Lung (tissue), 12 donors: ENCODE results near the gene TAAR9. TPM values are rescaled to one million over a fixed set of nuclear protein-coding genes. Genes with fewer than 3 reads are reported as not detected.

ENCODE experiments used
- ATAC-seq: fragments of 200-7000 bp; cut with Tn5 transposase; one replicate; pipeline ENCODE4 v1.9.1; 2020; ENCODE audit warnings: moderate number of reproducible peaks; ENCODE audit not compliant: insufficient read depth, low FRiP score
- DNase-seq, 3 donors: peaks; one replicate each; pipeline ENCODE4 v3.0.0-alpha.2; 2013 to 2017
- H3K27ac ChIP-seq, 2 donors: one replicate each; pipeline ENCODE4 v1.5.1; 2013; ENCODE audit warnings: mild to moderate bottlenecking in 2 of 2, moderate library complexity in 2 of 2, control low read depth in 1 of 2, inconsistent platforms in 1 of 2, low read depth in 1 of 2, low read length in 1 of 2
- H3K27me3 ChIP-seq, 3 donors: one replicate each; pipeline ENCODE4 v1.5.1; 2013; ENCODE audit warnings: low read length in 2 of 3; ENCODE audit not compliant: control insufficient read depth in 3 of 3, insufficient read depth in 3 of 3
- H3K36me3 ChIP-seq, 4 donors: one replicate each; pipeline ENCODE4 v1.5.1; 2013; ENCODE audit warnings: low read length in 4 of 4, mild to moderate bottlenecking in 1 of 4, moderate library complexity in 1 of 4; ENCODE audit not compliant: control insufficient read depth in 4 of 4, insufficient read depth in 4 of 4
- H3K4me1 ChIP-seq, 5 donors: one replicate each; pipeline ENCODE4 v1.5.1; 2013; ENCODE audit warnings: low read length in 5 of 5, mild to moderate bottlenecking in 2 of 5, moderate library complexity in 1 of 5; ENCODE audit not compliant: control insufficient read depth in 5 of 5, insufficient read depth in 5 of 5
- H3K4me3 ChIP-seq: one replicate; pipeline ENCODE4 v1.5.1; 2013; ENCODE audit warnings: mild to moderate bottlenecking, control low read depth, moderate library complexity
- H3K9ac ChIP-seq, 2 donors: one replicate each; pipeline ENCODE4 v1.5.1; 2013; ENCODE audit warnings: low read length in 2 of 2, control low read depth in 1 of 2; ENCODE audit not compliant: insufficient read depth in 1 of 2
- H3K9me3 ChIP-seq, 4 donors: one replicate each; pipeline ENCODE4 v1.5.1; 2013; ENCODE audit warnings: low read length in 3 of 4, mild to moderate bottlenecking in 1 of 4, moderate library complexity in 1 of 4; ENCODE audit not compliant: control insufficient read depth in 4 of 4, insufficient read depth in 3 of 4
- CTCF ChIP-seq: IDR thresholded peaks from 2 replicates; pipeline ENCODE4 v1.5.1; 2012; ENCODE audit warnings: mild to moderate bottlenecking; ENCODE audit errors: control extremely low read depth, extremely low read depth
- WGBS, 2 donors: extraction: QIAGEN DNeasy Blood & Tissue Kit; methylation state at CpG; one replicate each; pipeline ENCODE4 v1.1.7; 2013; 5-methylcytosine and 5-hydroxymethylcytosine counted together
- polyA plus RNA-seq, 2 donors: library from polyadenylated mRNA; stranded (reverse); fragments of 200-250 nt; gene quantifications; one replicate each; pipeline ENCODE4 v1.2.1, GENCODE V29; 2013
- total RNA-seq, 2 donors: library from RNA; depleted of rRNA in 1 of 2; stranded (reverse); fragments of >200 nt in 1 of 2; gene quantifications; one replicate each; pipeline ENCODE4 v1.2.1, GENCODE V29; 2014 to 2021
- donor health status: control.
- donor health status: control.
- donor health status: Bipolar disorder and iron deficiency.
- donor health status: healthy.
- donor health status: DM: yes; HTN: yes; CAD: no.

Gene TAAR9
- total and polyA plus RNA-seq, 4 donors, result not detected

- no peaks in the 10 kb centered on the region for H3K27me3 ChIP-seq
- H3K9ac ChIP-seq, result no peak overlapping the region
- H3K4me3 ChIP-seq, result no peak overlapping the region
- no peak for TF ChIP-seq CTCF
- H3K4me1 ChIP-seq, result peaks cover 0 to 1% (median 0%) of the 10 kb centered on the region in 5 donors
- WGBS, 2 donors, result 60 to 69% methylated on average over 3 of the region's 3 CpGs
- DNase-seq, result no peak
- no peak overlapping the region for H3K27ac ChIP-seq
- peaks cover 7 to 33% (median 20%) of the 10 kb centered on the region in 4 donors for H3K36me3 ChIP-seq
- peaks cover 0 to 2% (median 0%) of the 10 kb centered on the region in 4 donors for H3K9me3 ChIP-seq
- ATAC-seq, result no peak
These were observed 39.4 kb upstream of the TAAR9 start for GRCh38 chr6:132498638-132499037.

GRCh38 chr6:132499757-132500156 lies 38.3 kb upstream of the TAAR9 start:
- H3K4me3 ChIP-seq, result no peak overlapping the region
- no peak for TF ChIP-seq CTCF
- no peaks in the 10 kb centered on the region for H3K9me3 ChIP-seq
- ATAC-seq, result peak; percentile 51
- H3K27ac ChIP-seq, result no peak overlapping the region
- H3K27me3 ChIP-seq, result no peaks in the 10 kb centered on the region
- H3K4me1 ChIP-seq, result peaks cover 0 to 1% (median 0%) of the 10 kb centered on the region in 5 donors
- no peak overlapping the region for H3K9ac ChIP-seq
- WGBS, 2 donors, result 36 to 53% methylated on average over 4 of the region's 4 CpGs
- no peak for DNase-seq
- H3K36me3 ChIP-seq, result peaks cover 6 to 28% (median 17%) of the 10 kb centered on the region in 4 donors

- no peak for ATAC-seq
- no peak overlapping the region for H3K27ac ChIP-seq
- no peak for TF ChIP-seq CTCF
- no peak overlapping the region for H3K4me3 ChIP-seq
- 72 to 87% methylated on average over 5 of the region's 5 CpGs for WGBS, 2 donors
- no peaks in the 10 kb centered on the region for H3K9me3 ChIP-seq
- DNase-seq, result no peak
- peaks cover 0 to 13% (median 0%) of the 10 kb centered on the region in 5 donors for H3K4me1 ChIP-seq
- no peaks in the 10 kb centered on the region for H3K27me3 ChIP-seq
- H3K36me3 ChIP-seq, result peaks cover 7 to 22% (median 12%) of the 10 kb centered on the region in 4 donors
- H3K9ac ChIP-seq, result no peak overlapping the region
These were observed 33.3 kb upstream of the TAAR9 start for GRCh38 chr6:132504757-132505156.

- H3K9me3 ChIP-seq, result no peaks in the 10 kb centered on the region
- no peaks in the 10 kb centered on the region for H3K27me3 ChIP-seq
- no peak for ATAC-seq
- WGBS, 2 donors, result 90 to 91% methylated on average over 1 of the region's 1 CpG
- DNase-seq, result no peak
- peaks cover 0 to 13% (median 0%) of the 10 kb centered on the region in 5 donors for H3K4me1 ChIP-seq
- no peak overlapping the region for H3K4me3 ChIP-seq
- peaks cover 5 to 22% (median 11%) of the 10 kb centered on the region in 4 donors for H3K36me3 ChIP-seq
- H3K9ac ChIP-seq, result no peak overlapping the region
- no peak overlapping the region for H3K27ac ChIP-seq
- TF ChIP-seq CTCF, result no peak
These were observed 32.9 kb upstream of the TAAR9 start for GRCh38 chr6:132505158-132505557.
